Umbilical cord (tissue), 2 donors: ENCODE data around the gene PLSCR3. TPM values are rescaled to one million over a fixed set of nuclear protein-coding genes. Genes with fewer than 3 reads are reported as not detected.
"Not testable (repeated sequence)": the region's sequence is repeated elsewhere in the genome, so short reads cannot be mapped to it uniquely, and the experiment has no call there.

Source experiments
- DNase-seq: peaks from one replicate; pipeline ENCODE4 v3.0.0-alpha.2; 2015; ENCODE audit warnings: low spot score
- total RNA-seq: library from RNA; depleted of rRNA; stranded (reverse); fragments of >200 nt; gene quantifications from one replicate; pipeline ENCODE4 v1.2.3, GENCODE V29; 2014; ENCODE audit warnings: low replicate concordance; ENCODE audit not compliant: insufficient read depth

The PLSCR3 gene
- total RNA-seq, 1 donor from 2014 or later: 21.9 TPM

GRCh38 chr17:7382901-7383300, 11.4 kb downstream of the PLSCR3 start:
- DNase-seq: no peak

GRCh38 chr17:7380855-7381683, 13.3 kb downstream of the PLSCR3 start, which contains the start of gene TNK1:
Gene TNK1, plus strand, starts transcription at chr17:7381089. Its CDS starts 1,838 bp downstream, at chr17:7382927.
- DNase-seq: no peak

- peak; percentile 77 for DNase-seq
These were observed 14.0 kb downstream of the PLSCR3 start for GRCh38 chr17:7380321-7380720.

GRCh38 chr17:7379134-7379533, 15.2 kb downstream of the PLSCR3 start:
- DNase-seq: no peak

GRCh38 chr17:7374353-7374752, 20.0 kb downstream of the PLSCR3 start:
- no peak for DNase-seq

GRCh38 chr17:7370853-7371252, 23.5 kb downstream of the PLSCR3 start:
- no peak for DNase-seq

- no peak for DNase-seq
These were observed 24.5 kb downstream of the PLSCR3 start for GRCh38 chr17:7369825-7370224.

- DNase-seq: not testable (repeated sequence)
These were observed 25.7 kb downstream of the PLSCR3 start for GRCh38 chr17:7368599-7368994.

GRCh38 chr17:7367918-7368598, 26.3 kb downstream of the PLSCR3 start:
- no peak for DNase-seq

- no peak for DNase-seq
These were observed 27.2 kb downstream of the PLSCR3 start for GRCh38 chr17:7367083-7367482.

- DNase-seq: not testable (repeated sequence)
These were observed 28.4 kb downstream of the PLSCR3 start for GRCh38 chr17:7365963-7366362.

- no peak for DNase-seq
These were observed 31.0 kb downstream of the PLSCR3 start for GRCh38 chr17:7363311-7363710.

- DNase-seq: no peak
These were observed 32.4 kb downstream of the PLSCR3 start for GRCh38 chr17:7361906-7362305.

- DNase-seq: no peak
These were observed 36.9 kb downstream of the PLSCR3 start for GRCh38 chr17:7357381-7357780.

GRCh38 chr17:7356756-7357155, 37.6 kb downstream of the PLSCR3 start:
- peak; percentile 86 for DNase-seq

- DNase-seq: peak; percentile 73
These were observed 38.2 kb downstream of the PLSCR3 start for GRCh38 chr17:7356072-7356549.

GRCh38 chr17:7355573-7355972, 38.8 kb downstream of the PLSCR3 start:
- DNase-seq: no peak

- DNase-seq: peak; percentile 55
These were observed 39.3 kb downstream of the PLSCR3 start, which contains the start of gene TMEM95 for GRCh38 chr17:7355053-7355452. Gene TMEM95, plus strand, starts transcription at chr17:7355156. Its CDS starts 49 bp downstream, at chr17:7355205.

GRCh38 chr17:7354262-7354843, 40.0 kb downstream of the PLSCR3 start:
- DNase-seq: peak; percentile 93

- no peak for DNase-seq
These were observed 41.3 kb downstream of the PLSCR3 start for GRCh38 chr17:7352910-7353635.

- no peak for DNase-seq
These were observed 41.8 kb downstream of the PLSCR3 start for GRCh38 chr17:7352503-7352889.
